Liver (tissue), 3 donors: ENCODE data around the gene PLXND1.

ENCODE experiments used
- TF ChIP-seq, protein P1 (sequence below): fragments of 150-350 bp; IDR thresholded peaks from 2 replicates; pipeline ENCODE4 v1.5.1; 2017; ENCODE audit warnings: improper control_type of control experiment, low read depth, low read length; ENCODE audit not compliant: missing input control
- TF ChIP-seq, protein P2 (sequence below): IDR thresholded peaks from 2 replicates; pipeline ENCODE4 v1.6.1; 2016; ENCODE audit warnings: antibody characterized with exemption
- donor health status: healthy.
- donor health status: healthy.

DNA sequence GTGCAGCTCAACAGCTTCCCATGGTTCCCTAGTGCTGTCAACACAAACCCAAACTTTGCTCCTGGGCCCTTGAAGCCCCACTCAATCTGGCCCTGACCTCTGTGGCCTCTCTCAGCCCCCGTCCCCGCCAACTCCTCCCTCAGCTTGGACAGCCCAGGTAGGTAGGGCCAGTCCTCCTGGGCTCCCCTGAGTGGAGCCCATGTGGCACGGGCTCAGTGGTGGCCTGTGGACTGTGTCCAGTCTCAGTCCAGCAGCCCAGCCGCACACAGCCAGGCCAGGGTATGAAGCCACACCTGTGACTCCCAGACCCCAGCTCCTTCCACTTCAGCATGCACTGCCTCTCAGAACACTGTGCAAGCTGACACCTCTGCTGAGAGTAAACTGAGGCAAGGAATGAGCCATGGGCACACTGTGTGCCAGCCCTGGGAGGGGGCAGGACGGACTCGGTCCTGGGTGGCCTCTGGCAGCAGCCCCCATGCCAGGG is 11.5 kb downstream of the PLXND1 start:
- TF ChIP-seq, protein P1, sequence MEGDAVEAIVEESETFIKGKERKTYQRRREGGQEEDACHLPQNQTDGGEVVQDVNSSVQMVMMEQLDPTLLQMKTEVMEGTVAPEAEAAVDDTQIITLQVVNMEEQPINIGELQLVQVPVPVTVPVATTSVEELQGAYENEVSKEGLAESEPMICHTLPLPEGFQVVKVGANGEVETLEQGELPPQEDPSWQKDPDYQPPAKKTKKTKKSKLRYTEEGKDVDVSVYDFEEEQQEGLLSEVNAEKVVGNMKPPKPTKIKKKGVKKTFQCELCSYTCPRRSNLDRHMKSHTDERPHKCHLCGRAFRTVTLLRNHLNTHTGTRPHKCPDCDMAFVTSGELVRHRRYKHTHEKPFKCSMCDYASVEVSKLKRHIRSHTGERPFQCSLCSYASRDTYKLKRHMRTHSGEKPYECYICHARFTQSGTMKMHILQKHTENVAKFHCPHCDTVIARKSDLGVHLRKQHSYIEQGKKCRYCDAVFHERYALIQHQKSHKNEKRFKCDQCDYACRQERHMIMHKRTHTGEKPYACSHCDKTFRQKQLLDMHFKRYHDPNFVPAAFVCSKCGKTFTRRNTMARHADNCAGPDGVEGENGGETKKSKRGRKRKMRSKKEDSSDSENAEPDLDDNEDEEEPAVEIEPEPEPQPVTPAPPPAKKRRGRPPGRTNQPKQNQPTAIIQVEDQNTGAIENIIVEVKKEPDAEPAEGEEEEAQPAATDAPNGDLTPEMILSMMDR, result no peak
- TF ChIP-seq, protein P2, sequence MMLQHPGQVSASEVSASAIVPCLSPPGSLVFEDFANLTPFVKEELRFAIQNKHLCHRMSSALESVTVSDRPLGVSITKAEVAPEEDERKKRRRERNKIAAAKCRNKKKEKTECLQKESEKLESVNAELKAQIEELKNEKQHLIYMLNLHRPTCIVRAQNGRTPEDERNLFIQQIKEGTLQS, result no peak
